Transverse colon (tissue), 4 donors: Measurements from ENCODE around the gene SLC2A5. TPM values are rescaled to one million over a fixed set of nuclear protein-coding genes. Genes with fewer than 3 reads are reported as not detected.

Experiments used
- DNase-seq: peaks from one replicate; pipeline ENCODE4 v3.0.0-alpha.2; 2019
- H3K27ac ChIP-seq, 4 donors: fragments of 200-600 bp; sonication (generic); 2 replicates each; pipeline ENCODE4 v1.5.1; 2016 to 2018; ENCODE audit warnings: inconsistent platforms in 4 of 4
- H3K27me3 ChIP-seq: fragments of 200-600 bp; sonication (generic); 2 replicates; pipeline ENCODE4 v1.5.1; 2017; ENCODE audit warnings: inconsistent platforms
- H3K36me3 ChIP-seq, 4 donors: fragments of 200-600 bp; sonication (generic); 2 replicates each; pipeline ENCODE4 v1.5.1; 2017 to 2019; ENCODE audit warnings: inconsistent platforms in 4 of 4
- H3K4me1 ChIP-seq, 4 donors: fragments of 200-600 bp; sonication (generic); 2 replicates each; pipeline ENCODE4 v1.5.1; 2017 to 2020; ENCODE audit warnings: inconsistent platforms in 4 of 4
- H3K4me3 ChIP-seq, 4 donors: fragments of 200-600 bp; sonication (generic); 1 replicate in 1 of 4; 2 replicates in 3 of 4; pipeline versions ENCODE4 v1.5.1 to v1.6.1; 2017 to 2019; ENCODE audit warnings: inconsistent platforms in 4 of 4
- H3K9me3 ChIP-seq, 2 donors: fragments of 200-600 bp; sonication (generic); 2 replicates each; pipeline ENCODE4 v1.5.1; 2017 to 2019; ENCODE audit warnings: inconsistent platforms in 2 of 2
- CTCF ChIP-seq, 5 experiments: fragments of 200-600 bp in 3 of 5; fragments of 450-650 bp in 2 of 5; sonication (generic) in 3 of 5; IDR thresholded peaks; 1 replicate in 2 of 5; 2 replicates in 3 of 5; pipeline ENCODE4 v1.5.1; 2016 to 2017; ENCODE audit warnings: antibody characterized with exemption in 5 of 5, inconsistent platforms in 3 of 5, mild to moderate bottlenecking in 2 of 5, moderate library complexity in 1 of 5
- EP300 ChIP-seq: sonication (generic); formaldehyde crosslinking; IDR thresholded peaks from one replicate; pipeline ENCODE4 v1.6.1; 2017; ENCODE audit warnings: antibody characterized with exemption, low read depth
- POLR2A ChIP-seq: fragments of 450-650 bp; IDR thresholded peaks from one replicate; pipeline ENCODE4 v1.6.1; 2016; ENCODE audit warnings: antibody characterized with exemption, mild to moderate bottlenecking, moderate library complexity
- POLR2AphosphoS5 ChIP-seq, 3 donors: sonication (generic); formaldehyde crosslinking; IDR thresholded peaks; one replicate each; pipeline ENCODE4 v1.6.1; 2016; ENCODE audit warnings: antibody characterized with exemption in 3 of 3
- WGBS, 2 donors: methylation state at CpG; one replicate each; pipeline ENCODE4 v1.1.5; 2018; ENCODE audit warnings: low coverage in 1 of 2; 5-methylcytosine and 5-hydroxymethylcytosine counted together
- in situ Hi-C, 4 donors: fragments of 200-750 bp; cut with MboI; loops; one replicate each; pipeline versions ENCODE4 v1.15.0 to v1.15.1; 2017; ENCODE audit warnings: low sequenced_read_pairs in 3 of 4, low pct_ligation_motif_present in 1 of 4, low pct_unique_long_range_greater_than_20kb in 1 of 4
- intact Hi-C: fragments of 100-400 bp; cut with DNase I; formaldehyde crosslinking; loops from one replicate; pipeline ENCODE4 v1.15.1; 2023; ENCODE audit warnings: low total_unique reads
- total RNA-seq, 4 donors: library from RNA; depleted of rRNA; stranded (reverse); fragments of >200 nt; gene quantifications; one replicate each; pipeline ENCODE4 v1.1.0, GENCODE V29; 2016

SLC2A5 gene
- total RNA-seq, 4 donors from 2014 or later: 5.9 to 21.3 (median 13.3) TPM

GRCh38 chr1:9110669-9111356, 41.4 kb upstream of the SLC2A5 start:
- intact Hi-C loops: loop anchor here (5.0 kb wide), 1 partner anchor 86 kb away; no protein-coding TSS in a partner anchor
- peak; percentile 88 for DNase-seq
- Histone ChIP-seq H3K36me3 (no peaks in the 10 kb centered on the region), H3K9me3 (no peaks in the 10 kb centered on the region), H3K4me1 (peaks cover 0 to 13% (median 4%) of the 10 kb centered on the region in 4 donors), H3K27me3 (no peaks in the 10 kb centered on the region), H3K4me3 (no peak overlapping the region), H3K27ac (no peak overlapping the region)
- 33 to 43% methylated on average over 2 to 18 of the region's 18 CpGs for WGBS, 2 donors
- in situ Hi-C loops: loop anchor here in 2 of 4 donors (5.0 to 25.0 kb wide), 3 partner anchors 81 to 376 kb away; no protein-coding TSS in a partner anchor
- no peak for TF ChIP-seq POLR2AphosphoS5 (IDR thresholded peaks at IDR 0.05)
- no peak for TF ChIP-seq EP300
- no peak for TF ChIP-seq POLR2A
- peak; percentile 89 to 94 (median 91) for TF ChIP-seq CTCF (IDR thresholded peaks at IDR 0.05)

- no peaks in the 10 kb centered on the region for H3K27me3 ChIP-seq
- peaks cover 0 to 11% (median 4%) of the 10 kb centered on the region in 4 donors for H3K36me3 ChIP-seq
- H3K4me1 ChIP-seq: no peaks in the 10 kb centered on the region
- TF ChIP-seq POLR2A (no peak), CTCF (IDR thresholded peaks at IDR 0.05) (no peak), EP300 (no peak), POLR2AphosphoS5 (IDR thresholded peaks at IDR 0.05) (no peak)
- in situ Hi-C loops: loop anchor here in 3 of 4 donors (10.0 to 25.0 kb wide), 2 partner anchors 93 to 379 kb away; no protein-coding TSS in a partner anchor
- intact Hi-C loops: no loop called here
- no peaks in the 10 kb centered on the region for H3K9me3 ChIP-seq
- H3K4me3 ChIP-seq: no peak overlapping the region
- H3K27ac ChIP-seq: no peak overlapping the region
- no peak for DNase-seq
- 80 to 95% methylated on average over 1 to 12 of the region's 12 CpGs for WGBS, 2 donors
Measured at GRCh38 chr1:9108056-9108665, 38.7 kb upstream of the SLC2A5 start.

- intact Hi-C loops (no loop called here), in situ Hi-C loops (loop anchor here in 3 of 4 donors (10.0 to 25.0 kb wide), 2 partner anchors 92 to 380 kb away; no protein-coding TSS in a partner anchor)
- H3K27me3 ChIP-seq: no peaks in the 10 kb centered on the region
- H3K9me3 ChIP-seq: no peaks in the 10 kb centered on the region
- no peak overlapping the region for H3K27ac ChIP-seq
- no peak overlapping the region for H3K4me3 ChIP-seq
- TF ChIP-seq CTCF (IDR thresholded peaks at IDR 0.05) (no peak), POLR2A (no peak), POLR2AphosphoS5 (IDR thresholded peaks at IDR 0.05) (no peak), EP300 (no peak)
- H3K36me3 ChIP-seq: peaks cover 0 to 11% (median 4%) of the 10 kb centered on the region in 4 donors
- DNase-seq: no peak
- 63 to 67% methylated on average over 1 to 4 of the region's 4 CpGs for WGBS, 2 donors
- no peaks in the 10 kb centered on the region for H3K4me1 ChIP-seq
Measured at GRCh38 chr1:9107136-9107535, 37.7 kb upstream of the SLC2A5 start.

- peaks cover 0 to 11% (median 4%) of the 10 kb centered on the region in 4 donors for H3K36me3 ChIP-seq
- in situ Hi-C loops (loop anchor here in 3 of 4 donors (10.0 to 25.0 kb wide), 2 partner anchors 91 to 381 kb away; no protein-coding TSS in a partner anchor), intact Hi-C loops (no loop called here)
- no peak for DNase-seq
- no peaks in the 10 kb centered on the region for H3K27me3 ChIP-seq
- H3K9me3 ChIP-seq: no peaks in the 10 kb centered on the region
- H3K4me3 ChIP-seq: no peak overlapping the region
- no peak for TF ChIP-seq CTCF (IDR thresholded peaks at IDR 0.05)
- TF ChIP-seq POLR2AphosphoS5 (IDR thresholded peaks at IDR 0.05): no peak
- TF ChIP-seq EP300: no peak
- TF ChIP-seq POLR2A: no peak
- no peaks in the 10 kb centered on the region for H3K4me1 ChIP-seq
- WGBS, 2 donors: 97% methylated on average over 14 of the region's 14 CpGs; no CpG with 5 or more reads in 1 of the 2 donors
- H3K27ac ChIP-seq: no peak overlapping the region
Measured at GRCh38 chr1:9106286-9106685, 36.9 kb upstream of the SLC2A5 start.
